ES-I3 (cell line): ENCODE results near the gene FAXC.
"Not testable (repeated sequence)": the region's sequence is repeated elsewhere in the genome, so short reads cannot be mapped to it uniquely, and the experiment has no call there.

Experiments
- H3K36me3 ChIP-seq: 2 replicates; pipeline ENCODE4 v1.6.1; 2013; ENCODE audit warnings: mild to moderate bottlenecking, low read length, control low read depth, moderate library complexity; ENCODE audit not compliant: insufficient read depth
- H3K4me1 ChIP-seq: 2 replicates; pipeline ENCODE4 v1.6.1; 2013; ENCODE audit warnings: mild to moderate bottlenecking, control low read depth, low read length; ENCODE audit not compliant: insufficient read depth
- H3K9ac ChIP-seq: 2 replicates; pipeline ENCODE4 v1.6.1; 2013; ENCODE audit warnings: low read depth, mild to moderate bottlenecking, low read length, moderate library complexity
- H3K9me3 ChIP-seq: 2 replicates; pipeline ENCODE4 v1.6.1; 2013; ENCODE audit warnings: mild to moderate bottlenecking, low read length, moderate library complexity; ENCODE audit not compliant: control insufficient read depth, insufficient read depth

FAXC gene

GRCh38 chr6:99353126-99353525, 3.7 kb upstream of the FAXC start:
- H3K9ac ChIP-seq: no peak overlapping the region
- H3K36me3 ChIP-seq: no peaks in the 10 kb centered on the region
- peaks cover 9% of the 10 kb centered on the region for H3K4me1 ChIP-seq
- H3K9me3 ChIP-seq: no peaks in the 10 kb centered on the region

GRCh38 chr6:99350573-99350972, 1.1 kb upstream of the FAXC start:
- peaks cover 17% of the 10 kb centered on the region for H3K4me1 ChIP-seq
- peak overlapping the region; percentile 78; the same call in 1 of the 2 replicates for H3K9ac ChIP-seq
- H3K36me3 ChIP-seq: no peaks in the 10 kb centered on the region
- H3K9me3 ChIP-seq: no peaks in the 10 kb centered on the region

- Histone ChIP-seq H3K9ac (peak overlapping the region; percentile 78), H3K4me1 (peaks cover 32% of the 10 kb centered on the region), H3K36me3 (no peaks in the 10 kb centered on the region), H3K9me3 (no peaks in the 10 kb centered on the region)
These were observed 945 bp downstream of the FAXC start for GRCh38 chr6:99348288-99349170.

DNA sequence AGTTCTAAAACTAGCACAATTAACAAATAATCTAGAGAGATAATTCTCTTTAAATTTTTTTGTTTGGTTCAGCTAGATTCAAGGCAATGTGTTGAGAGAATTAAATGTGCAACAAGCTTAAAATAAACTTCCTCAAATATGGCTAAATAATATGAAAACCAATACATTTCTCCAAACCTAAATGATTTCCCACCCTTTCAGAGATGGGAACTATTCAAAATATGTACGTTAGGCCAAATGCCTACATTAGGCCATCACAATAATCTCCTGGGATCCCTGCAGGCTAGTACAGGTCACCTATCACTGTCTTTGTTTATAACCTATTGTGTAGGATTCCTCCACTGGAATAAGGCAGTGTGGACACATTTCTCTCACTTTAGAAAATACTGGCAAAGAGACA, 1.7 kb downstream of the FAXC start:
- Histone ChIP-seq H3K4me1 (peaks cover 36% of the 10 kb centered on the region), H3K9me3 (no peaks in the 10 kb centered on the region), H3K9ac (peak overlapping the region; percentile 78), H3K36me3 (no peaks in the 10 kb centered on the region)

DNA sequence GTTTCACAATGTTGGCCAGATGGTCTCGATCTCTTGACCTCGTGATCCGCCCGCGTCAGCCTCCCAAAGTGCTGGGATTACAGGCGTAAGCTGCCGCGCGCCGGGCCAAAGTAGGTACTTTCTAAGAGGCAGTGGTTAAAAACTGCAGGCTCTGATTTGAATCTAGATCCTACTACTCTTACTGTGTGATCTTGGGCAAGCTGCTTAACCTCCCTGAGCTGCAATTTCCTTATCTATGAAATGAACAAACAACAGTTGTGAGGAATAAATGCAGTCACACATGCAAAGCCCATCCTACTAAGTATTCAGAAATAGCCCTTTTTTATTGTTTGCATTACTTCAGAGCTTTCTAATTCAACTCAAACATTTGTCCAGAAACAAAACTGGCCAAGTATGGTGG, 2.9 kb downstream of the FAXC start:
- Histone ChIP-seq H3K9ac (no peak overlapping the region), H3K9me3 (no peaks in the 10 kb centered on the region), H3K36me3 (no peaks in the 10 kb centered on the region), H3K4me1 (peaks cover 36% of the 10 kb centered on the region)

DNA sequence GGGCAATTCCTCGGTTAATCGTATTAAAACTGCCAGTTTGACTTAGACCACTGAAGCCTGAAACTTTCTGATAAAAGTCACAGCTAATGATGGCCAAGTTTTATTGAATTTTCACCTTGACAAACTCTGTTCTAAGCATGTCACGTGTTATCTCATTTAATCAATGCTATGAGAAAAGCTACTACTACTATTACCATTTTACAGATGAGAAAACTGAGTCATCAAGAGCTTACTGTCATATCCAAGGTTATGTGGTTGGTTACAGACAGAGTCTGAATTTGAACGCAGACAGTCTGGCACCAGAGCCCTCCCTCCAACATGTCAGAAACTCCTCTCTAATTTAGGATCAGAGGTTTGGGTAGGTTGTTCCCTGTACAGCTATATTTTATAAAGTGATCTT, 4.3 kb downstream of the FAXC start:
- H3K36me3 ChIP-seq: no peaks in the 10 kb centered on the region
- H3K9ac ChIP-seq: no peak overlapping the region
- H3K9me3 ChIP-seq: no peaks in the 10 kb centered on the region
- H3K4me1 ChIP-seq: peaks cover 29% of the 10 kb centered on the region

- no peaks in the 10 kb centered on the region for H3K36me3 ChIP-seq
- no peaks in the 10 kb centered on the region for H3K9me3 ChIP-seq
- no peak overlapping the region for H3K9ac ChIP-seq
- peaks cover 29% of the 10 kb centered on the region for H3K4me1 ChIP-seq
These were observed 5.2 kb downstream of the FAXC start for GRCh38 chr6:99344289-99344688.

- Histone ChIP-seq H3K4me1 (peaks cover 24% of the 10 kb centered on the region), H3K36me3 (no peaks in the 10 kb centered on the region), H3K9me3 (no peaks in the 10 kb centered on the region), H3K9ac (no peak overlapping the region)
These were observed 7.5 kb downstream of the FAXC start for GRCh38 chr6:99341862-99342455.

DNA sequence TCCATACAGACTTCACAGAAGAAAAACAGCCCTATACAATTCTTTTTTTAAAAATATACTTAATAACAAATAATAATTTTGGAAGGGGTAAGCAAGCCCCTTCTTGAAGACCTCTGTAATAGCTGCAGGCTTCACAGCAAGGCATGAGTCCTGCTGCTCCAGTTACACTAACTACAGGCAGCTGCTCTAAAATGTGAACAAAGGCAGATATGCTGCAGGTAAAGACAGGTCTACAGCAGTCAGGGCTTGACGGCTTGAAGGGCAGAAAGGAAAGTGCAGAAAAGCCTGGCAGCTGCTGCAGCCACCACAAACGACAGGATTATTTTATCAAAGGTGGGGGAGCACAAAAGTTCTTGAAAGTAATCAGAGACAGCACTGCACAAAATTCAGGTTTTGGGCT, 11.3 kb downstream of the FAXC start:
- Histone ChIP-seq H3K9ac (no peak overlapping the region), H3K9me3 (no peaks in the 10 kb centered on the region), H3K4me1 (peaks cover 11% of the 10 kb centered on the region), H3K36me3 (no peaks in the 10 kb centered on the region; the same call in 1 of the 2 replicates)

DNA sequence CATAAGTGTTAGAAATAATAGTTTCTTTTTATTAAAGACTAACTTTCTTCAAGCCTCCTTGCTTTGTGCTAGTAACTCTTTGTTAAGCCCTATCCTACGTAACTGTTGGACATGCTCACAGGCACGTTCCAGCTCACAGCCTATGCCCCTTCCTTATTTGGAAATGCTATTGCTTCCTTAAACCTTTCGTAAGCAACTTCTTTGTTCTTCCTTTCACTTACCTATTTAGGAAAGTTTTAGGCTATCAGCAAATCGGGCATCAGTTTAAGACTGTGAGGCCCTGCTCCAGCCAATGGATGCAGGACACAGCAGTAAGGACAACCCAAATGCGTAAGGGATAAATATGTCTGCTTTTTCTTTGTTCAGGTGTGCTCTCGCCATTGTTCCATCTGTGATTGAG, 14.2 kb downstream of the FAXC start:
- not testable (repeated sequence) for H3K36me3 ChIP-seq, H3K9me3 ChIP-seq, H3K9ac ChIP-seq
- H3K4me1 ChIP-seq: peaks cover 10% of the 10 kb centered on the region

DNA sequence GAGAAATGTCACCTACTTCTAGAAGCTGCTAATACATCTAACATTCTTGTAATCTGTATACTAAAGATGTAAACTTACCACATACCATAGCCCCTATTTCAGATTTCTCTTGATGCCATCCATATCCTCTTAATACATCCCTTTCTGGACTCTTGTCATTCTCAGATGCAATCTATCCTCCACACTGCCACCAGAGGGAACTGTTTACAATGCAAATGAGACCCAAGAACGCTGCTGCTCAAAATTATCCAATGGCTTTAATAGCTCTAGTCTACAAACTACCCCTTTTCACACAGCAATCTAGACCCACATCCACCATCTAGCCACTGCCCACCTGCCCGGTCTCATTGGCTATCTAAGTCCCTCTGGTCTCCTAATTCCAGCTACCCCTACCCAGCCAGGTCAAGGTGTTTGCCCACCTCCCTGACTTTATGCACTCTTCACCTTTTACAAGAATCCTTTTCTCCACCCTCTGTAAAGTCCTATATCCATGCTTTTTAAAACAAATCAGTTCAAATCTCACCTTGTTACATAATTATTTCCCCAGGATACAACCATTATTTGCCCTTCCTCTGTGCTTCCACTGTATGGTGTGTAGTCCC, 14.8 kb downstream of the FAXC start:
- no peak overlapping the region; the same call in 1 of the 2 replicates for H3K9ac ChIP-seq
- no peaks in the 10 kb centered on the region for H3K9me3 ChIP-seq
- H3K4me1 ChIP-seq: peaks cover 10% of the 10 kb centered on the region
- H3K36me3 ChIP-seq: no peaks in the 10 kb centered on the region; the same call in 1 of the 2 replicates

GRCh38 chr6:99333068-99333467, 16.4 kb downstream of the FAXC start:
- Histone ChIP-seq H3K9me3 (no peaks in the 10 kb centered on the region), H3K4me1 (peaks cover 5% of the 10 kb centered on the region; the same call in 1 of the 2 replicates), H3K9ac (no peak overlapping the region), H3K36me3 (no peaks in the 10 kb centered on the region; the same call in 1 of the 2 replicates)

GRCh38 chr6:99331531-99331930, 17.9 kb downstream of the FAXC start:
- H3K4me1 ChIP-seq: peaks cover 5% of the 10 kb centered on the region; the same call in 1 of the 2 replicates
- peaks cover 3% of the 10 kb centered on the region; the same call in 1 of the 2 replicates for H3K36me3 ChIP-seq
- H3K9ac ChIP-seq: no peak overlapping the region
- H3K9me3 ChIP-seq: no peaks in the 10 kb centered on the region

GRCh38 chr6:99330159-99330558, 19.3 kb downstream of the FAXC start:
- H3K4me1 ChIP-seq: peaks cover 5% of the 10 kb centered on the region; the same call in 1 of the 2 replicates
- no peak overlapping the region for H3K9ac ChIP-seq
- no peaks in the 10 kb centered on the region for H3K9me3 ChIP-seq
- peaks cover 3% of the 10 kb centered on the region; the same call in 1 of the 2 replicates for H3K36me3 ChIP-seq
